ENCODE data around the gene GBX2.
A peak's percentile ranks its signal among the peaks of the same experiment; 100 is the strongest.

GBX2 gene

GRCh38 chr2:236169151-236169721 is 1.1 kb upstream of the GBX2 start:
- H3K4me1 ChIP-seq (ENCODE audit: control extremely low read depth in 1 of 4, control insufficient read depth in 4 of 4, insufficient read depth in 4 of 4, low read length in 3 of 4), result peaks cover 0 to 36% (median 16%) of the 10 kb centered on the region in 4 experiments
- no peak overlapping the region for H3K27ac ChIP-seq (ENCODE audit: insufficient read depth in 1 of 2, low read depth in 1 of 2, low read length in 2 of 2, poor library complexity in 1 of 2, severe bottlenecking in 2 of 2)
- DNase-seq, result peak in 1 of 3 donors; percentile 40
- H3K9me3 ChIP-seq (ENCODE audit: control extremely low read depth in 1 of 5, control insufficient read depth in 4 of 5, insufficient read depth in 2 of 5, low read depth in 1 of 5, low read length in 4 of 5), result peaks cover 0 to 2% (median 0%) of the 10 kb centered on the region in 5 experiments
- H3K36me3 ChIP-seq (ENCODE audit: control insufficient read depth in 4 of 4, insufficient read depth in 4 of 4, low read length in 3 of 4), result no peaks in the 10 kb centered on the region
- peaks cover 19 to 100% (median 58%) of the 10 kb centered on the region in 5 experiments for H3K27me3 ChIP-seq (replicated peaks in 2 of 5; ENCODE audit: control insufficient read depth in 4 of 5, insufficient read depth in 5 of 5, low read length in 4 of 5)
- ChIA-PET CTCF (interaction anchor here (1.6 kb wide), 1 partner anchor 8 kb away, joined by 7 read pairs; no protein-coding TSS in a partner anchor), POLR2A (no interaction called here)
- 4% methylated on average over 23 of the region's 36 CpGs for WGBS (ENCODE audit: insufficient coverage)
- H3K4me3 ChIP-seq (ENCODE audit: control insufficient read depth in 1 of 7, extremely low read depth in 1 of 7, insufficient read depth in 4 of 7, low read depth in 2 of 7, low read length in 6 of 7), result no peak overlapping the region

- peaks cover 0 to 2% (median 0%) of the 10 kb centered on the region in 5 experiments for H3K9me3 ChIP-seq (ENCODE audit: control extremely low read depth in 1 of 5, control insufficient read depth in 4 of 5, insufficient read depth in 2 of 5, low read depth in 1 of 5, low read length in 4 of 5)
- 3% methylated on average over 97 of the region's 112 CpGs for WGBS (ENCODE audit: insufficient coverage)
- POLR2A ChIA-PET, result no interaction called here
- no peak overlapping the region for H3K27ac ChIP-seq (ENCODE audit: insufficient read depth in 1 of 2, low read depth in 1 of 2, low read length in 2 of 2, poor library complexity in 1 of 2, severe bottlenecking in 2 of 2)
- H3K4me1 ChIP-seq (ENCODE audit: control extremely low read depth in 1 of 4, control insufficient read depth in 4 of 4, insufficient read depth in 4 of 4, low read length in 3 of 4), result peaks cover 0 to 44% (median 20%) of the 10 kb centered on the region in 4 experiments
- CTCF ChIA-PET, result interaction anchor here (2.9 kb wide), 1 partner anchor 13 kb away, joined by 13 read pairs; no protein-coding TSS in a partner anchor
- H3K27me3 ChIP-seq (replicated peaks in 2 of 5; ENCODE audit: control insufficient read depth in 4 of 5, insufficient read depth in 5 of 5, low read length in 4 of 5), result peaks cover 19 to 100% (median 47%) of the 10 kb centered on the region in 5 experiments
- peak overlapping the region in 2 of 7 experiments; percentile 38 to 50 for H3K4me3 ChIP-seq (ENCODE audit: control insufficient read depth in 1 of 7, extremely low read depth in 1 of 7, insufficient read depth in 4 of 7, low read depth in 2 of 7, low read length in 6 of 7)
- no peaks in the 10 kb centered on the region for H3K36me3 ChIP-seq (ENCODE audit: control insufficient read depth in 4 of 4, insufficient read depth in 4 of 4, low read length in 3 of 4)
- DNase-seq, result peak in 2 of 3 donors; percentile 38 to 45
Observed at GRCh38 chr2:236167297-236168109, 683 bp downstream of the GBX2 start.

GRCh38 chr2:236166796-236167296 is 1.3 kb downstream of the GBX2 start:
- ChIA-PET CTCF (interaction anchor here (0.7 to 2.9 kb wide), 3 partner anchors 14 to 403 kb away, joined by 4 to 13 read pairs (median 8); partner anchors contain the start of gene ACKR3), POLR2A (no interaction called here)
- peaks cover 0 to 44% (median 19%) of the 10 kb centered on the region in 4 experiments for H3K4me1 ChIP-seq (ENCODE audit: control extremely low read depth in 1 of 4, control insufficient read depth in 4 of 4, insufficient read depth in 4 of 4, low read length in 3 of 4)
- no peak overlapping the region for H3K27ac ChIP-seq (ENCODE audit: insufficient read depth in 1 of 2, low read depth in 1 of 2, low read length in 2 of 2, poor library complexity in 1 of 2, severe bottlenecking in 2 of 2)
- peak in 1 of 3 donors; percentile 26 for DNase-seq
- H3K36me3 ChIP-seq (ENCODE audit: control insufficient read depth in 4 of 4, insufficient read depth in 4 of 4, low read length in 3 of 4), result no peaks in the 10 kb centered on the region
- H3K9me3 ChIP-seq (ENCODE audit: control extremely low read depth in 1 of 5, control insufficient read depth in 4 of 5, insufficient read depth in 2 of 5, low read depth in 1 of 5, low read length in 4 of 5), result peaks cover 0 to 2% (median 0%) of the 10 kb centered on the region in 5 experiments
- peaks cover 17 to 100% (median 49%) of the 10 kb centered on the region in 5 experiments for H3K27me3 ChIP-seq (replicated peaks in 2 of 5; ENCODE audit: control insufficient read depth in 4 of 5, insufficient read depth in 5 of 5, low read length in 4 of 5)
- WGBS (ENCODE audit: insufficient coverage), result 0% methylated on average over 26 of the region's 29 CpGs
- H3K4me3 ChIP-seq (ENCODE audit: control insufficient read depth in 1 of 7, extremely low read depth in 1 of 7, insufficient read depth in 4 of 7, low read depth in 2 of 7, low read length in 6 of 7), result peak overlapping the region in 3 of 7 experiments; percentile 4 to 59 (median 11)

- Histone ChIP-seq H3K4me3 (ENCODE audit: control insufficient read depth in 1 of 7, extremely low read depth in 1 of 7, insufficient read depth in 4 of 7, low read depth in 2 of 7, low read length in 6 of 7) (peak overlapping the region in 4 of 7 experiments; percentile 19 to 70 (median 50)), H3K27me3 (replicated peaks in 2 of 5; ENCODE audit: control insufficient read depth in 4 of 5, insufficient read depth in 5 of 5, low read length in 4 of 5) (peaks cover 15 to 100% (median 53%) of the 10 kb centered on the region in 5 experiments), H3K27ac (ENCODE audit: insufficient read depth in 1 of 2, low read depth in 1 of 2, low read length in 2 of 2, poor library complexity in 1 of 2, severe bottlenecking in 2 of 2) (no peak overlapping the region), H3K4me1 (ENCODE audit: control extremely low read depth in 1 of 4, control insufficient read depth in 4 of 4, insufficient read depth in 4 of 4, low read length in 3 of 4) (peaks cover 0 to 44% (median 19%) of the 10 kb centered on the region in 4 experiments), H3K36me3 (ENCODE audit: control insufficient read depth in 4 of 4, insufficient read depth in 4 of 4, low read length in 3 of 4) (no peaks in the 10 kb centered on the region), H3K9me3 (ENCODE audit: control extremely low read depth in 1 of 5, control insufficient read depth in 4 of 5, insufficient read depth in 2 of 5, low read depth in 1 of 5, low read length in 4 of 5) (peaks cover 0 to 2% (median 0%) of the 10 kb centered on the region in 5 experiments)
- ChIA-PET POLR2A (interaction anchor here (0.7 kb wide), 1 partner anchor 10 kb away, joined by 3 read pairs; no protein-coding TSS in a partner anchor), CTCF (interaction anchor here (0.7 to 2.9 kb wide), 4 partner anchors 11 to 404 kb away, joined by 4 to 13 read pairs (median 6); partner anchors contain the start of gene ACKR3)
- DNase-seq, result peak in 1 of 3 donors; percentile 16
- WGBS (ENCODE audit: insufficient coverage), result 9% methylated on average over 47 of the region's 58 CpGs
Observed at GRCh38 chr2:236165842-236166795, 2.1 kb downstream of the GBX2 start.

GRCh38 chr2:236164925-236165841 is 3.0 kb downstream of the GBX2 start:
- Histone ChIP-seq H3K9me3 (ENCODE audit: control extremely low read depth in 1 of 5, control insufficient read depth in 4 of 5, insufficient read depth in 2 of 5, low read depth in 1 of 5, low read length in 4 of 5) (peaks cover 0 to 2% (median 0%) of the 10 kb centered on the region in 5 experiments), H3K4me3 (ENCODE audit: control insufficient read depth in 1 of 7, extremely low read depth in 1 of 7, insufficient read depth in 4 of 7, low read depth in 2 of 7, low read length in 6 of 7) (peak overlapping the region in 2 of 7 experiments; percentile 42 to 54), H3K36me3 (ENCODE audit: control insufficient read depth in 4 of 4, insufficient read depth in 4 of 4, low read length in 3 of 4) (no peaks in the 10 kb centered on the region), H3K27me3 (replicated peaks in 2 of 5; ENCODE audit: control insufficient read depth in 4 of 5, insufficient read depth in 5 of 5, low read length in 4 of 5) (peaks cover 9 to 100% (median 44%) of the 10 kb centered on the region in 5 experiments), H3K27ac (ENCODE audit: insufficient read depth in 1 of 2, low read depth in 1 of 2, low read length in 2 of 2, poor library complexity in 1 of 2, severe bottlenecking in 2 of 2) (no peak overlapping the region), H3K4me1 (ENCODE audit: control extremely low read depth in 1 of 4, control insufficient read depth in 4 of 4, insufficient read depth in 4 of 4, low read length in 3 of 4) (peaks cover 0 to 44% (median 19%) of the 10 kb centered on the region in 4 experiments)
- peak in 1 of 3 donors; percentile 9 for DNase-seq
- ChIA-PET CTCF (interaction anchor here (1.0 to 2.9 kb wide), 3 partner anchors 12 to 385 kb away, joined by 4 to 13 read pairs (median 8); no protein-coding TSS in a partner anchor), POLR2A (interaction anchor here (0.7 kb wide), 1 partner anchor 11 kb away, joined by 3 read pairs; no protein-coding TSS in a partner anchor)
- WGBS (ENCODE audit: insufficient coverage), result 10% methylated on average over 14 of the region's 18 CpGs
